Tibial artery (tissue), 4 donors: ENCODE data around the gene SIX3.

Source experiments
- DNase-seq, 2 donors: peaks; one replicate each; pipeline ENCODE4 v3.0.0-alpha.2; 2019
- H3K27ac ChIP-seq, 2 donors: fragments of 200-600 bp; sonication (generic) in 1 of 2; 1 replicate in 1 of 2; 2 replicates in 1 of 2; pipeline ENCODE4 v1.5.1; 2018 to 2019; ENCODE audit warnings: mild to moderate bottlenecking in 1 of 2
- H3K27me3 ChIP-seq, 2 donors: fragments of 200-600 bp; sonication (generic) in 1 of 2; one replicate each; pipeline versions ENCODE4 v1.5.1 to v1.6.0; 2016 to 2019
- H3K36me3 ChIP-seq, 3 donors: fragments of 200-600 bp; sonication (generic) in 2 of 3; one replicate each; pipeline ENCODE4 v1.5.1; 2016 to 2019; ENCODE audit warnings: mild to moderate bottlenecking in 2 of 3
- H3K4me1 ChIP-seq, 4 donors: fragments of 200-600 bp; sonication (generic) in 2 of 4; 1 replicate in 3 of 4; 2 replicates in 1 of 4; pipeline ENCODE4 v1.5.1; 2016 to 2019
- H3K4me3 ChIP-seq, 2 donors: fragments of 200-600 bp; sonication (generic) in 1 of 2; 1 replicate in 1 of 2; 2 replicates in 1 of 2; pipeline ENCODE4 v1.5.1; 2018 to 2019; ENCODE audit warnings: mild to moderate bottlenecking in 2 of 2
- H3K9me3 ChIP-seq, 3 donors: fragments of 200-600 bp; sonication (generic) in 1 of 3; one replicate each; pipeline ENCODE4 v1.5.1; 2016 to 2019
- CTCF ChIP-seq, 2 experiments: fragments of 200-600 bp in 1 of 2; fragments of 450-650 bp in 1 of 2; IDR thresholded peaks; one replicate each; pipeline ENCODE4 v1.5.1; 2017 to 2019; ENCODE audit warnings: antibody characterized with exemption in 2 of 2, mild to moderate bottlenecking in 1 of 2, moderate library complexity in 1 of 2
- intact Hi-C: fragments of 100-400 bp; cut with DNase I; formaldehyde crosslinking; loops from one replicate; pipeline ENCODE4 v1.15.0; 2023; ENCODE audit warnings: low total_unique reads

The SIX3 gene

GRCh38 chr2:44927985-44928482, 13.5 kb upstream of the SIX3 start:
- no peak for TF ChIP-seq CTCF (IDR thresholded peaks at IDR 0.05)
- H3K4me3 ChIP-seq = peak overlapping the region in 1 of 2 donors; percentile 48
- peaks cover 0 to 20% (median 18%) of the 10 kb centered on the region in 4 donors for H3K4me1 ChIP-seq
- intact Hi-C loops = no loop called here
- H3K9me3 ChIP-seq = no peaks in the 10 kb centered on the region
- H3K27ac ChIP-seq = no peak overlapping the region
- DNase-seq = no peak
- peaks cover 5 to 92% of the 10 kb centered on the region in 2 donors for H3K27me3 ChIP-seq
- H3K36me3 ChIP-seq = no peaks in the 10 kb centered on the region

- no peak for DNase-seq
- intact Hi-C loops = no loop called here
- H3K4me3 ChIP-seq = peak overlapping the region; percentile 31 to 48
- peaks cover 0 to 24% (median 18%) of the 10 kb centered on the region in 4 donors for H3K4me1 ChIP-seq
- H3K36me3 ChIP-seq = no peaks in the 10 kb centered on the region
- H3K27me3 ChIP-seq = peaks cover 5 to 92% of the 10 kb centered on the region in 2 donors
- no peak overlapping the region for H3K27ac ChIP-seq
- TF ChIP-seq CTCF (IDR thresholded peaks at IDR 0.05) = no peak
- H3K9me3 ChIP-seq = no peaks in the 10 kb centered on the region
These were observed 12.9 kb upstream of the SIX3 start for GRCh38 chr2:44928483-44929158.

- Histone ChIP-seq H3K36me3 (no peaks in the 10 kb centered on the region), H3K4me3 (peak overlapping the region; percentile 31 to 48), H3K27me3 (peaks cover 5 to 94% of the 10 kb centered on the region in 2 donors), H3K27ac (no peak overlapping the region), H3K4me1 (peaks cover 0 to 30% (median 24%) of the 10 kb centered on the region in 4 donors), H3K9me3 (no peaks in the 10 kb centered on the region)
- DNase-seq = no peak
- no peak for TF ChIP-seq CTCF (IDR thresholded peaks at IDR 0.05)
- intact Hi-C loops = no loop called here
These were observed 12.3 kb upstream of the SIX3 start for GRCh38 chr2:44929159-44929734.

- Histone ChIP-seq H3K4me1 (peaks cover 0 to 36% (median 29%) of the 10 kb centered on the region in 4 donors), H3K4me3 (no peak overlapping the region), H3K36me3 (no peaks in the 10 kb centered on the region), H3K27ac (no peak overlapping the region), H3K27me3 (peaks cover 5 to 94% of the 10 kb centered on the region in 2 donors), H3K9me3 (no peaks in the 10 kb centered on the region)
- TF ChIP-seq CTCF (IDR thresholded peaks at IDR 0.05) = no peak
- intact Hi-C loops = no loop called here
- no peak for DNase-seq
These were observed 11.7 kb upstream of the SIX3 start for GRCh38 chr2:44929735-44930273.

GRCh38 chr2:44930274-44931197, 11.0 kb upstream of the SIX3 start:
- no peak for TF ChIP-seq CTCF (IDR thresholded peaks at IDR 0.05)
- peaks cover 0 to 43% (median 37%) of the 10 kb centered on the region in 4 donors for H3K4me1 ChIP-seq
- peaks cover 5 to 94% of the 10 kb centered on the region in 2 donors for H3K27me3 ChIP-seq
- DNase-seq = peak in 1 of 2 donors; percentile 51
- no peaks in the 10 kb centered on the region for H3K9me3 ChIP-seq
- intact Hi-C loops = no loop called here
- H3K27ac ChIP-seq = no peak overlapping the region
- no peak overlapping the region for H3K4me3 ChIP-seq
- H3K36me3 ChIP-seq = no peaks in the 10 kb centered on the region
